Measurements from ENCODE around the gene CPEB3. TPM values are rescaled to one million over a fixed set of nuclear protein-coding genes. Genes with fewer than 3 reads are reported as not detected.
"Not testable (repeated sequence)": the region's sequence is repeated elsewhere in the genome, so short reads cannot be mapped to it uniquely, and the experiment has no call there.

The CPEB3 gene
- total and polyA plus RNA-seq, 8 donors, result 2.1 to 7.0 (median 4.4) TPM

DNA sequence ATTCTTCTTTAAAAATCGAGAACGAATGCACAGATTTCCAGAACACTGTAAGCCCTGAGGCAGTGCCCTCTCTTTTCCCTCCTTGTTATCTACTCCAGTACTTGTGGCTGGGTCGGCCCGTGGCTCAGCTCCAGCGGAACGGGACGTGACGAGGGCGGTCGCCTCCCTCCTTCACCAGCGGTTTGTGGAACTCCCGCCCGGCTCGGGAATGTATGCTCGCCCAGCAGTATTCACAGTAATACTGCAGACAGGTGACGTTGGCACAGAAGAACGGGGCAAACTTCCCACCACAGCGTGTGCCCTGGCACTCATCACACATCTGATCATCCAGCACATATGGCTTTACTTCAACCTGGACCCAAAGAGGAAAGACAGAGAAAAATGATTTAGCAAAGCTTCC, 238.8 kb downstream of the CPEB3 start:
- H3K27ac ChIP-seq, result no peak overlapping the region
- H3K4me1 ChIP-seq, result no peaks in the 10 kb centered on the region
- WGBS, 2 donors, result 86 to 89% methylated on average over 18 of the region's 18 CpGs
- TF ChIP-seq, protein P1, sequence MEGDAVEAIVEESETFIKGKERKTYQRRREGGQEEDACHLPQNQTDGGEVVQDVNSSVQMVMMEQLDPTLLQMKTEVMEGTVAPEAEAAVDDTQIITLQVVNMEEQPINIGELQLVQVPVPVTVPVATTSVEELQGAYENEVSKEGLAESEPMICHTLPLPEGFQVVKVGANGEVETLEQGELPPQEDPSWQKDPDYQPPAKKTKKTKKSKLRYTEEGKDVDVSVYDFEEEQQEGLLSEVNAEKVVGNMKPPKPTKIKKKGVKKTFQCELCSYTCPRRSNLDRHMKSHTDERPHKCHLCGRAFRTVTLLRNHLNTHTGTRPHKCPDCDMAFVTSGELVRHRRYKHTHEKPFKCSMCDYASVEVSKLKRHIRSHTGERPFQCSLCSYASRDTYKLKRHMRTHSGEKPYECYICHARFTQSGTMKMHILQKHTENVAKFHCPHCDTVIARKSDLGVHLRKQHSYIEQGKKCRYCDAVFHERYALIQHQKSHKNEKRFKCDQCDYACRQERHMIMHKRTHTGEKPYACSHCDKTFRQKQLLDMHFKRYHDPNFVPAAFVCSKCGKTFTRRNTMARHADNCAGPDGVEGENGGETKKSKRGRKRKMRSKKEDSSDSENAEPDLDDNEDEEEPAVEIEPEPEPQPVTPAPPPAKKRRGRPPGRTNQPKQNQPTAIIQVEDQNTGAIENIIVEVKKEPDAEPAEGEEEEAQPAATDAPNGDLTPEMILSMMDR (IDR thresholded peaks at IDR 0.05), result no peak
- no peaks in the 10 kb centered on the region for H3K27me3 ChIP-seq
- DNase-seq, result no peak
- peak in 1 of 4 donors; percentile 19 for ATAC-seq
- peaks cover 0 to 14% (median 0%) of the 10 kb centered on the region in 3 donors for H3K36me3 ChIP-seq
- no peaks in the 10 kb centered on the region for H3K9me3 ChIP-seq
- intact Hi-C loops (cut with DNase I), result no loop called here
- no peak for FAIRE-seq
- no peak overlapping the region for H3K4me3 ChIP-seq

DNA sequence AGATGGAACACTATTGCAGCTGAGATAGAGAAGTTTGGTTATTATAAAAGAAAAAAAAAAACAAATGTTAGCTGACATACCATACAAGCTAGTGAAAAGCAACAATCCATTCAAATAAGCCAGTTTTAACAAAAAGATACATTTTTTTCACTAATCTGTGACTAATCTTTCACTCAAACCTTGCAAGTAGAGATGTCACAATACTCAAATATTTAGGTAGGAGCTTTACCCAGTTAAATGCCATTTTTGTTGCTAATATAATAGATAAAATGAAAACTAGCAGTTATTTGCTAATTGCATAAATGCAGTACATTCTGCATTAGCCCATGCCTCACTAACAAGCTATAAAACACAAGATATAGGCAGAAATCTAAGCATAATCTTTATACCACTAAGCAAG, 243.7 kb downstream of the CPEB3 start:
- Histone ChIP-seq H3K4me3 (no peak overlapping the region), H3K36me3 (peaks cover 0 to 13% (median 0%) of the 10 kb centered on the region in 3 donors), H3K27ac (no peak overlapping the region), H3K9me3 (no peaks in the 10 kb centered on the region), H3K4me1 (no peaks in the 10 kb centered on the region), H3K27me3 (no peaks in the 10 kb centered on the region)
- FAIRE-seq (no peak), ATAC-seq (no peak), DNase-seq (no peak)
- intact Hi-C loops (cut with DNase I), result no loop called here
- TF ChIP-seq, protein P1 (IDR thresholded peaks at IDR 0.05), result no peak

DNA sequence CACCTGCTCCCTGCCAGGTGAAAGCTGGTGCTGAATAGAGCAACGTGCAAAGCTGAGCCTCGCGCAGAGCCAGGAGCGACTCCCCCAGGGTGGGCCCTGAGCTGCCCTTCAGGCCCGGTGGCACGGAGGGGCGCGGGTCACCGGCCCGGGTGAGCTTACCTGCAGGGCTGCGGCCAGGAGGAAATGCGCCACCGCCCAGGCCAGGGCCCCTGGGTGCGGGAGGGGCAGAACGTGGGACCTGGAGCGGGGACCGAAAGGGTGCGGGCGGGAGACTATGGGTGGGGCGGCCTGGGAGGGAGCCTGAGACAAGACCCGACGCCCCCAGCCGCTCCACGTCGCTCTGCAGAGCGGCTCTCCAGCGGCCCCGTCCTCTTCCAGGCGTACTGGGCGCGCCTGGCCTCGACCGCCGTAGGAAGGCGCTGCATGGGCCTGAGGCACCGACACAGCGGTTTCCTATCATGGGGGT, 245.2 kb downstream of the CPEB3 start:
- TF ChIP-seq, protein P1 (IDR thresholded peaks at IDR 0.05), result no peak
- DNase-seq, result peak in 2 of 6 donors; percentile 20 to 64
- intact Hi-C loops (cut with DNase I), result no loop called here
- 80 to 81% methylated on average over 37 of the region's 37 CpGs for WGBS, 2 donors
- no peaks in the 10 kb centered on the region for H3K36me3 ChIP-seq
- H3K27ac ChIP-seq, result no peak overlapping the region
- no peaks in the 10 kb centered on the region for H3K9me3 ChIP-seq
- no peak overlapping the region for H3K4me3 ChIP-seq
- no peak for FAIRE-seq
- no peaks in the 10 kb centered on the region for H3K27me3 ChIP-seq
- peak in 1 of 4 donors; percentile 30 for ATAC-seq
- H3K4me1 ChIP-seq, result no peaks in the 10 kb centered on the region

DNA sequence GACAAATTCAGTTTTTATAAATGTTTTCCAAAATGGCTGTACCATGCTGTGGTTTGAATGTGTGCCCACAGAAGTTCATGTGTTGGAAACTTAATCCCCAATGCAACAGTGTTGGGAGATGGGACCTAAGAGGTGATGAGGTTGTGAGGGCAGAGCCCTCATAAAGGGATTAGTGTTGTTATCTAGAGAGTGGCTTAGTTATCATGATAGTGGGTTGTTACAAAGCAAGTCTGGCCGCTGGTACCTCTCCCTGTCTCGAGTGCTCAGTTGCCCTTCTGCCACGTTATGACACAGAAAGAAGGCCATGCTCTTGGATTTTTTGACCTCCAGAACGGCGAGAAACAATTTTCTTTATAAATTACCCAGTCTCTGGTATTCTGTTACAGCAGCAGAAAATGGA, 248.3 kb downstream of the CPEB3 start:
- Histone ChIP-seq H3K36me3 (no peaks in the 10 kb centered on the region), H3K27me3 (no peaks in the 10 kb centered on the region), H3K4me3 (no peak overlapping the region), H3K4me1 (no peaks in the 10 kb centered on the region), H3K9me3 (no peaks in the 10 kb centered on the region), H3K27ac (no peak overlapping the region)
- ATAC-seq (no peak), FAIRE-seq (no peak), DNase-seq (no peak)
- 85% methylated on average over 5 of the region's 5 CpGs for WGBS, 2 donors
- intact Hi-C loops (cut with DNase I), result no loop called here
- TF ChIP-seq, protein P1 (IDR thresholded peaks at IDR 0.05), result no peak

DNA sequence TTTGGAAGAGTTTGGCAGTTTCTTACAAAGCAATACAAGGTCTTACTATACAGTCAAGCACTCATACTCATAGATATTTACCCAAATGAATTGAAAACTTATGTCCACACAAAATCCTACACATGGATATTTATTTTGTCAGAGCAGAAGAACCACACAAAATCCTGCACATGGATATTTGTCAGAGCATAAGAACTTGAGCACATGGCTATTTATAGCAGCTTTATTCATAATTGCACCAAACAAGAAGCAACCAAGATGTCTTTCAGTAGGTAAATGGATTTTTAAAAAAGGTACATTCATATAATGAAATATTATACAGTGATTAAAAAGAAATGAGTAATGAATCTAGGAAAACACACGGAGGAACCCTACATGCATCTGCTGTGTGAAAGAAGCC, 251.9 kb downstream of the CPEB3 start:
- Histone ChIP-seq H3K4me3 (no peak overlapping the region), H3K27me3 (no peaks in the 10 kb centered on the region), H3K27ac (no peak overlapping the region), H3K9me3 (no peaks in the 10 kb centered on the region), H3K36me3 (no peaks in the 10 kb centered on the region), H3K4me1 (no peaks in the 10 kb centered on the region)
- TF ChIP-seq, protein P1 (IDR thresholded peaks at IDR 0.05), result no peak
- ATAC-seq (no peak), DNase-seq (no peak), FAIRE-seq (no peak)
- intact Hi-C loops (cut with DNase I), result no loop called here
- WGBS, 2 donors, result 79 to 83% methylated on average over 1 of the region's 1 CpG

DNA sequence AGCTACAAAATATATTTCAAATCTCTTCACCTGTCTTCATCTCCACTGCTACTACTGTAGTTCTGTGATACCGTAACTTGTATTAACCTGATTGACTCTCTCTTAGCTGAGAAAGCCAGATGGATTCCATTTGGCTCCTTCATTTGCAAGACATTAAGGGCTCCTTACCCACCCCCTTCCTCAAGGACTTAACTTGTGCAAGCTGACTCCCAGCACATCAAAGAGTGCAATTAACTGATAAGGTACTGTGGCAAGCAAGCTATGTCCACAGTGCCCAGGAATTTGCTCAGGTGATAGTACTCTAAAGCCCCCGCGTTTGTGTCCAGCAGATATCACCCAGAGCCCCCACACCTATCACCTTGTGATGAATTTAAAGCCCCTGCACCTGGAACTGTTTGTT, 257.8 kb downstream of the CPEB3 start:
- ATAC-seq; H3K4me1 ChIP-seq; H3K4me3 ChIP-seq; DNase-seq; H3K27me3 ChIP-seq; H3K9me3 ChIP-seq; intact Hi-C loops (cut with DNase I); H3K27ac ChIP-seq; FAIRE-seq: not testable (repeated sequence)
- H3K36me3 ChIP-seq, result peaks cover 0 to 22% (median 4%) of the 10 kb centered on the region in 3 donors
- 51 to 55% methylated on average over 3 of the region's 3 CpGs for WGBS, 2 donors

All from pancreas (tissue), 10 donors.